ENCODE results near the gene DPM1.

Gene DPM1

DNA sequence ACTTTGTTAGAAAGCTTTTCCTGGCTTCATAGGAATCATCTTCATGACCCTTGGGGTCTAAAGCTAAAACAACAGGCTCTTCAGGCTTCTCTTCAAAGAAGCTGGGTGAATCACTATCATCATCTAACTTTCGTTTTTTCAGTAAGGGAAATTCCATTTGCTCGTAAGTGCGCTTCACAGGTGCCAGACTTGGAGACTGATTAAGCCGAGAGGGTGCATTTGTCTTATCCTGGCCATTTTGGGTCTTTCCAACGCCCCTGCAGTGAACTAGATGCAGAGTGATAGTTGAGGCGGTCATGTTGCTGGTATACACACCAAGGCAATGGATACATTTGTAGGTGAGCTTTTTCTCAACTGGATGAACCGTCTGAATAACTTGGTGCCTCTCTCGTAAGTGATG, 65.9 kb downstream of the DPM1 start:
- DNase-seq = no peak

- no peak for DNase-seq
These were observed 67.2 kb downstream of the DPM1 start for GRCh38 chr20:50891138-50891537.

DNA sequence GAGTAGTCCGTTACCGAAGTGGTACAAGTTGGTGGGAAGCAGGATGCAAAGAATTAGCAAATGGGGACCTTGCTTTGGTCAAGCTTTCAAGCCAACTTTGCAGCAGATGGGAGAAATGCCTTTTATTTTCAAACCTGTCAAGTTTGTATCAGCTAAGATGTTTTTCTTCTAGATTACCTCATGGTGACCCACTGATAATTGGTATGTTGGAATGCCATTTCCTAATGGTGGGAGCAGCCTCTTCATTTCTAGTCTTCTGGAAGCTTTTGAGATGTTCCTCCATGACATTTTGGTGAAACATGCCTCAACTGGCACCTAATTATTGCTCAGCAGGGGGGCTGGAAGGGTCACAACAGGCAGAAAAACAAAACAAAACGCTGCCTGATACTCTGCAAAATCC, 70.8 kb downstream of the DPM1 start:
- DNase-seq = no peak

DNA sequence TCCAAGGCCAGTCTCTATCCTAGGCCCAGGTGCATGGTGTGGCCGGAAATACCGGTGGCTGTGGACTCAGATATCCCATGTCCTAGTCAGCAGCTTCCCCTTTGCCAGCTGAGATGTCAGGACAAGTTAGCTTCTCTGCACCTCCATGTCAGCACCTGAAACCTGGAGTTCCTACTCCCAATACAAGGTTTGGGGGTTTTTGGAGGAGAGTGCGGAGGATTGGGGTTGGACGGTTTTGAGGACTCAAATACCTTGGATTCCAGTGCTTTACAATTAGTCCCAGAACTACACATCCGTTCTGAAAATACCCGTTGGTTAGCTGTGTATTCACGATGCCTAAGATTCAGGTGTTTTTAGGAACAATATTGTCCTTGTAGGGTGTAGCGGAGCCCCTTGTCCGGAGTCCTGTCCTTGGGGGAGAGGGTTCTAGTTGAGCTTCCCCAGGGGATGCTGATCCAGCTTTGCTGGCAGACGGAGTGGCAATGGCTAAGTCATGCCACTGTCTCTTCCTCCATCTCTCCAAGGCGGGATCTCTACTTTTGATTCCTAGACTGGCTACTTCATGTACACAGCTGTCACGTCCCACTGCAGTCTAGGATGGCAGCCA, 72.0 kb downstream of the DPM1 start:
- no peak for DNase-seq

GRCh38 chr20:50885781-50886180, 72.6 kb downstream of the DPM1 start:
- no peak for DNase-seq

- no peak for DNase-seq
These were observed 73.3 kb downstream of the DPM1 start for GRCh38 chr20:50885068-50885467.

Measured in activated gamma-delta T cell (primary cell).